ENCODE data around the gene MYL7. TPM values are rescaled to one million over a fixed set of nuclear protein-coding genes. Genes with fewer than 3 reads are reported as not detected.
A peak's percentile ranks its signal among the peaks of the same experiment; 100 is the strongest.

MYL7 gene
- total RNA-seq, 1 donor from 2014 or later = 1.6 TPM

DNA sequence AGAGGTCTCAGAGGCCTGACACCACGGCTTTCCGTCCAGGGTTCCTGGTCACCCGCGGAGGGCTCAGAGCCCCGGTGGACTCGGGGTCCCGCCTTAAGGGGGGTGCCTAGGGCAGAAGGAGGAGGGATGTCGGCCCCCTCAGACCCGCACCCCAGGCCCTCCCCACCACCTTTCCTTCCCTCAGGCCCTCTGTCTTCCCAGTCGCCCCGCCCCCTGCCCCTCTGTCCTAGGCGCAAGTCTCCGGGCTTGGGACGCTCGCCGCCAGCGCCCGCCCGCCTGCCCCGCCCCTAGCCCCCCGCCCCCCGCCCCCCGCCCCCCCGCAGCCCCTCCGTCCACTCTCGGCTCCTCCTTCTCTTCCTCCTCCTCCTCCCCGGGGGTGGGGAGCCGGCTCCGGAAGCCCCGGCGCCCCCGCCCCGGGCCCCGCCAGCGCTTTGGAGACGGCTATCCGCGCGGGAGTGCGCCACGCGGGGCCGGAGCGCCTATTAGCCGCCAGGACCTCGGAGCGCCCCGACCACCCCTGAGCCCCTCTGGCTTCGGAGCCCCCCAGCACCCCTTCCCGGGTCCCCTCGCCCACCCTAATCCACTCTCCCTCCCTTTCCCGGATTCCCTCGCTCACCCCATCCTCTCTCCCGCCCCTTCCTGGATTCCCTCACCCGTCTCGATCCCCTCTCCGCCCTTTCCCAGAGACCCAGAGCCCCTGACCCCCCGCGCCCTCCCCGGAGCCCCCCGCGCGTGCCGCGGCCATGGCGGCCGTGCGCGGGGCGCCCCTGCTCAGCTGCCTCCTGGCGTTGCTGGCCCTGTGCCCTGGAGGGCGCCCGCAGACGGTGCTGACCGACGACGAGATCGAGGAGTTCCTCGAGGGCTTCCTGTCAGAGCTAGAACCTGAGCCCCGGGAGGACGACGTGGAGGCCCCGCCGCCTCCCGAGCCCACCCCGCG lies 36.9 kb downstream of the MYL7 start, which contains the start of gene AEBP1:
Gene AEBP1 (plus strand): TSS at position 423 of the 937 bp plus-strand sequence. CDS start 321 bp downstream, at position 744.
- peaks cover 24% of the 10 kb centered on the region for H3K4me1 Mint-ChIP-seq (ENCODE audit: unreplicated experiment)
- peak within 1 kb of the TSS; percentile 84 for H3K4me3 Mint-ChIP-seq
- no peaks in the 10 kb centered on the region for H3K9me3 Mint-ChIP-seq

DNA sequence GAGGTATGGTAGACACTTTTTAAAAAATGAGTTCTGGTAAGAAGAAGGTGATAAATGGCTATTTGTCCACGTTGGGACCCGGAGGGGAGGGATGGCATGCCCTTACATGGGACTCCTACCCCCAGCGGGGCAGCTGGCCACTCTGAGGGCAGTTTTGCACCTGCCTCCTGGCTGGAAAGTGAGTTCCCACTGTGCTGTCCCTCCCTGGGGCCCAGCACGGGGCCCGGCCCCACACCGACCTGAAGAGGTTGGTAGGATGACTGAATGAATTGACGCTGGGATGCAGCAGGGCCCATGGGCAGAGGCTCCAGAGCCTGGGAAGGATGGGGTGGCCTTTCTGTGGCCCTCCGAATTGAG lies 37.6 kb downstream of the MYL7 start:
- TF ChIP-seq, protein P1, sequence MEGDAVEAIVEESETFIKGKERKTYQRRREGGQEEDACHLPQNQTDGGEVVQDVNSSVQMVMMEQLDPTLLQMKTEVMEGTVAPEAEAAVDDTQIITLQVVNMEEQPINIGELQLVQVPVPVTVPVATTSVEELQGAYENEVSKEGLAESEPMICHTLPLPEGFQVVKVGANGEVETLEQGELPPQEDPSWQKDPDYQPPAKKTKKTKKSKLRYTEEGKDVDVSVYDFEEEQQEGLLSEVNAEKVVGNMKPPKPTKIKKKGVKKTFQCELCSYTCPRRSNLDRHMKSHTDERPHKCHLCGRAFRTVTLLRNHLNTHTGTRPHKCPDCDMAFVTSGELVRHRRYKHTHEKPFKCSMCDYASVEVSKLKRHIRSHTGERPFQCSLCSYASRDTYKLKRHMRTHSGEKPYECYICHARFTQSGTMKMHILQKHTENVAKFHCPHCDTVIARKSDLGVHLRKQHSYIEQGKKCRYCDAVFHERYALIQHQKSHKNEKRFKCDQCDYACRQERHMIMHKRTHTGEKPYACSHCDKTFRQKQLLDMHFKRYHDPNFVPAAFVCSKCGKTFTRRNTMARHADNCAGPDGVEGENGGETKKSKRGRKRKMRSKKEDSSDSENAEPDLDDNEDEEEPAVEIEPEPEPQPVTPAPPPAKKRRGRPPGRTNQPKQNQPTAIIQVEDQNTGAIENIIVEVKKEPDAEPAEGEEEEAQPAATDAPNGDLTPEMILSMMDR (conservative IDR thresholded peaks at IDR 0.05) = no peak
- no peak for DNase-seq (ENCODE audit: extremely low spot score, unreplicated experiment)
- Mint-ChIP-seq H3K9me3 (no peaks in the 10 kb centered on the region), H3K27ac (no peak overlapping the region), H3K4me3 (peak overlapping the region; percentile 81), H3K4me1 (ENCODE audit: unreplicated experiment) (peaks cover 24% of the 10 kb centered on the region), H3K27me3 (peaks cover 27% of the 10 kb centered on the region), H3K36me3 (no peaks in the 10 kb centered on the region)

More for the DNA sequence above, 36.9 kb downstream of the MYL7 start, which contains the start of gene AEBP1:
- Mint-ChIP-seq H3K27me3 (peaks cover 27% of the 10 kb centered on the region), H3K27ac (no peak within 1 kb of the TSS), H3K36me3 (no peaks in the 10 kb centered on the region)
- DNase-seq (ENCODE audit: extremely low spot score, unreplicated experiment) = no peak
- TF ChIP-seq, protein P1 (conservative IDR thresholded peaks at IDR 0.05) = peak; percentile 26

DNA sequence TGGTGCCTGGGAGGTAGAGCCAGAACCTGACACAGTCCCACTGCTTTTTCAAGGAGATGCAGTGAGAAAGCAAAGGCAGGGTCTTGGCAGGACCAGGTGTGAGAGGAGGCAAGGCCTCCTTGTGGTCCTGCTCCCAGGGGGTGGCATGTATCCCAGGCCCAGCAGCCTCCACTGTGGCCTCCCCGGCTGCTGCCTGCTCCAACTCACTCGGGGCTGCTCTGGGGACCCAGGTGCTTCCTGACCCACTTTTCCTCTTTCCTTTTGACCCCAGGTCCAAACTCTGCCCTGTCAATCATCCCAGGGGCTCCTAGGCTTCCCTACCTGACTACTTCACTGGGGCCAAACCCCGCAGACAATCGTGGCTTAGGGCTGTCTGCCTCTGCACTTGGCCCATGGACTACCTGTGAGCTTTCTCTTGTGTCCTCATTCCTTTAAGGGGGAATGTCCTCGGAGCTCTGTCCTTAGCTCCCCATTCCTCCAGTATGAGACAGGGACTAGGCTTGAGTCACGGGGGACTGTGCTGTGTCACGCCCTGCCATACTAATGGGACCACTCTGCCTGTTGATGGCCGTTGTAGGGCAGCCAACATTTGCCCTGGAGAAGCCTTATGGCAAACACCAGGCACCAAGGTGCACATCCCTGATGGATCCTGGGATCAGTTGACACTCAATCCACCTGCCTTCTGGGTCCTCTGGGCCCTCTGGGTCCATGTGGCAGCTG lies 38.1 kb downstream of the MYL7 start:
- H3K27me3 Mint-ChIP-seq = peaks cover 27% of the 10 kb centered on the region
- H3K4me3 Mint-ChIP-seq = peak overlapping the region; percentile 81
- TF ChIP-seq, protein P1 (conservative IDR thresholded peaks at IDR 0.05) = no peak
- H3K4me1 Mint-ChIP-seq (ENCODE audit: unreplicated experiment) = peaks cover 24% of the 10 kb centered on the region
- H3K27ac Mint-ChIP-seq = no peak overlapping the region
- H3K36me3 Mint-ChIP-seq = no peaks in the 10 kb centered on the region
- H3K9me3 Mint-ChIP-seq = no peaks in the 10 kb centered on the region
- DNase-seq (ENCODE audit: extremely low spot score, unreplicated experiment) = no peak

DNA sequence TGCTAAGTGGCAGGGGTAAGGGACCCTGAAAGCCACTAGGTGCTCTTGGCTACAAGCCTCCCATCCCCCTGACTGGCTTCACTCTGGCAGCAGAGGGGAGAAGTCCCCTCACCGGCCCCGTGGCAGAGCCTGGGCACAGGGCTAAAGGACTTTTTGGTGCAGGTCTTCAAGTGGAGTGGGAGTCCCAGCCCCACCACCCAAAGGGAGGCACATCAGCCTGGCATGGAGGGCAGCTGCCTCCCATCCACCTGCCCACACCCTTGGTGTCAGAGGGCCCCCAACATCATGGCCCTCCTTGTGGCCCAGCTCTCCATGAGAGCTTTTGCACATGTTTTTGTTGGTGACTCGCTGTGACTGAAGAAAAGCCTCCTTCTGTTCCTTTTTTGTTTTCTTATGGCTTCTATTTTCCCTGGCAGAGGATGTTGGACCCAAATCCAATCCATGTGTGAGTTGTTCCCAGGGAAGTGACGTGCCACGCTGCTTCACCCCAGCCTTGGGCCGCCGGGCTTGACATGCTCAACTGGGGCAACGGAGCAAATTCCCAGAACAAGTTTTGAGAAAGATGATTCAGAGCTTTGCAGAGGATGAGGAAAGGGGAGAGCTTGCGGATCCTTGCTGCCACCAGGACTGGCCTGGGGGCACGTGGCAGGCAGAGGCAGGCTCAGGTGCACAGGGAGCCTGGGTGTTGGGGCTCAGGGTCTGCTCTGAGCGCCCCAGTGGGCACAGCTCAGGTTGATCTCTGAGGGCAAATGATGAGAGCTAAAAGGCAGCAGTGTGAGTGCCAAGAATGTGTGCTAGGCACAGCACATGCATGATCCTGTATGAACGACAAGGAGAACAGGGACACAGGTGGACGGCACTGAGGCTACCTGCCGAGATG lies 38.9 kb downstream of the MYL7 start:
- DNase-seq (ENCODE audit: extremely low spot score, unreplicated experiment) = no peak
- Mint-ChIP-seq H3K4me3 (peak overlapping the region; percentile 50), H3K27me3 (peaks cover 27% of the 10 kb centered on the region), H3K36me3 (no peaks in the 10 kb centered on the region), H3K4me1 (ENCODE audit: unreplicated experiment) (peaks cover 24% of the 10 kb centered on the region), H3K27ac (no peak overlapping the region), H3K9me3 (no peaks in the 10 kb centered on the region)
- TF ChIP-seq, protein P1 (conservative IDR thresholded peaks at IDR 0.05) = no peak

Data from type B pancreatic cell (in vitro differentiated cells).